Measurements from ENCODE around the gene AGBL4.
A peak's percentile ranks its signal among the peaks of the same experiment; 100 is the strongest.

The AGBL4 gene

GRCh38 chr1:50023292-50024159 lies at the start of gene AGBL4:
Gene AGBL4 (minus strand): TSS chr1:50023954.
- no peak for DNase-seq (ENCODE audit: extremely low read depth, low read depth)
- TF ChIP-seq CTCF (IDR thresholded peaks at IDR 0.05; ENCODE audit: low read depth, low read length, missing control alignments): no peak
- no peak within 1 kb of the TSS; the same call in 1 of the 2 replicates for H3K4me3 ChIP-seq (replicated peaks; ENCODE audit: low read depth, low read length)

GRCh38 chr1:50066806-50067205 lies 43.1 kb upstream of the AGBL4 start:
- no peak for TF ChIP-seq CTCF (IDR thresholded peaks at IDR 0.05; ENCODE audit: low read depth, low read length, missing control alignments)

DNA sequence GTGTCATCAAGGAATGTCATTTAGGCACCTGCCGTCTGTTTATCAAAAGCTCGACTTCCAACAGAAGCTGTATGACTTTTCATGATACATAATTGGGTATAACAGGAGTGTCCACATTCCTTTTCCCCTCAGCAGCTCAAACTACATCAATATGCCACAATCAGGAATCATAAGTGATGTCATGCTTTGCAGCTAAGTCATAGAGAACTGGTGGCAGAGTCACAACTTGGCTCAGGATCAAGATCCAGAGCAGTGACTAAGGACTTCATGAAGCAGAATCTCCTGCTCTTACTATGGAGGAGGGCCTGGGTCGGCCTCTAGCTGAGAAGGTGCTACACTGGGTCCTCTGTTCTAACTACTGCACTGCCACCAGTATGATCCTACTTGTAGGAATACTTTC lies 36.5 kb upstream of the AGBL4 start:
- no peak for DNase-seq (ENCODE audit: extremely low read depth, low read depth)
- no peak for TF ChIP-seq CTCF (IDR thresholded peaks at IDR 0.05; ENCODE audit: low read depth, low read length, missing control alignments)
- no peak overlapping the region for H3K4me3 ChIP-seq (replicated peaks; ENCODE audit: low read depth, low read length)

More at GRCh38 chr1:50066806-50067205, 43.1 kb upstream of the AGBL4 start:
- DNase-seq (ENCODE audit: extremely low read depth, low read depth): no peak
- no peak overlapping the region for H3K4me3 ChIP-seq (replicated peaks; ENCODE audit: low read depth, low read length)

- no peak for TF ChIP-seq CTCF (IDR thresholded peaks at IDR 0.05; ENCODE audit: low read depth, low read length, missing control alignments)
- H3K4me3 ChIP-seq (replicated peaks; ENCODE audit: low read depth, low read length): no peak overlapping the region
- no peak for DNase-seq (ENCODE audit: extremely low read depth, low read depth)
These were observed 25.0 kb upstream of the AGBL4 start for GRCh38 chr1:50048791-50049190.

- TF ChIP-seq CTCF (IDR thresholded peaks at IDR 0.05; ENCODE audit: low read depth, low read length, missing control alignments): peak; percentile 29
- DNase-seq (ENCODE audit: extremely low read depth, low read depth): no peak
- no peak overlapping the region for H3K4me3 ChIP-seq (replicated peaks; ENCODE audit: low read depth, low read length)
These were observed 24.4 kb upstream of the AGBL4 start for GRCh38 chr1:50047916-50048694.

GRCh38 chr1:50038237-50038809 lies 14.6 kb upstream of the AGBL4 start:
- no peak for TF ChIP-seq CTCF (IDR thresholded peaks at IDR 0.05; ENCODE audit: low read depth, low read length, missing control alignments)
- no peak for DNase-seq (ENCODE audit: extremely low read depth, low read depth)
- H3K4me3 ChIP-seq (replicated peaks; ENCODE audit: low read depth, low read length): no peak overlapping the region
